ENCODE data around the gene DHRS7B. TPM values are rescaled to one million over a fixed set of nuclear protein-coding genes. Genes with fewer than 3 reads are reported as not detected.

DHRS7B gene
- total and polyA plus RNA-seq, 2 of the 13 experiments (the other 11 are each of a cell fraction or from before 2014, with no cell fraction given): 20.0 to 35.8 TPM

DNA sequence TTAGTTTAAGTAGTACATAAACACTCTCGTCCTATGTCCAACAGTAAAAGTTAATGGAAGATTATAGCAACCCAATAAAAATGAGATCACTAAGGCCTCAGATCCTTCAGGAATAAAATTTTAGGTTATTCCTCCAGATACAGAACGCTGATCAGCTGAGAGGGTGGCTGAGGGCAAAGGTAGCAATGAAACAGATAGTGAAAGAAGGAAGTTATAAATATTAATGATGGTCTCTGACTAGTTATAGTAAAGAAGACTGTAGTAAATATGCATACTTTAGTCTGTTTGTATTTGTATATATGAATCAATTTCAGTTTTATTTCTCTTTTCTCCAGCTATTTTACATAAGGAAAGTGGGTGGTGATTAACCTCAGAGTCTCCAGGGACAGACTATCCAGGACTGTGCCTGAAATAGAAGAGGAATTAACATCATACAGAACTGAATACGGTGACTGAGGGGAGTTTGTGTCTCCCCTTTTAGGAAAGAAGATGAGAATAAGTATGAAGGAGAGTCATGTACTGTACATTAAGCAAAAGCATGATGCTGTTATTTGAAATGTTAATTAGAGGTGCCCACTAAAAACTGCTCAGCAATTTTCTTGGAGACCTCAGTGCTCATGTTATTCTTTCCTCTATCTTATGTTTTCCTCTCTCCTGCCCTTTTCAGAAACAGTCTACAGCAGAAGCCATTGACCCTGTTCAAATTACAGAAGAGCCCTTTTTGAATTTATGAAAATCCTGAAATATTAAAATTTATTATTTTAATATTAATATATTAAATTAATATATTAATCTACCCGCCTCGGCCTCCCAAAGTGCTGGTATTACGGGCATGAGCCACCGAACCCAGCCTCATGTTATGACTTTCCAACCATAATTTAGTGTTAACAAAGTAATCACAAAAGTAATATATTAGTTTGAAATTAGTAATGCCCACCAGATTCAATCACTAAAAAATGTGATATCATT lies 36.5 kb upstream of the DHRS7B start:
- Histone ChIP-seq H3K9ac (ENCODE audit: insufficient read depth, low read depth, low read length) (no peak overlapping the region), H2AFZ (ENCODE audit: low read length) (no peak overlapping the region), H3K36me3 (replicated peaks in 1 of 2; ENCODE audit: control insufficient read depth in 1 of 2, insufficient read depth in 2 of 2, low read length in 2 of 2) (no peaks in the 10 kb centered on the region), H3K4me3 (replicated peaks in 1 of 3; ENCODE audit: insufficient read depth in 1 of 3, low read depth in 2 of 3, low read length in 3 of 3) (no peak overlapping the region), H3K4me1 (ENCODE audit: insufficient read depth, low read length) (peaks cover 15% of the 10 kb centered on the region), H3K4me2 (ENCODE audit: low read depth, low read length) (no peak overlapping the region), H3K9me3 (ENCODE audit: low read length) (no peaks in the 10 kb centered on the region), H4K20me1 (ENCODE audit: insufficient read depth, low read length) (no peaks in the 10 kb centered on the region), H3K27ac (ENCODE audit: extremely low read length, insufficient read depth, low read length) (no peak overlapping the region), H3K79me2 (ENCODE audit: insufficient read depth, low read length) (no peaks in the 10 kb centered on the region), H3K27me3 (ENCODE audit: control insufficient read depth in 1 of 2, insufficient read depth in 2 of 2, low read length in 2 of 2) (no peaks in the 10 kb centered on the region)
- ChIA-PET CTCF (ENCODE audit: low intra/inter-chr PET ratio, low total read pairs) (no interaction called here), POLR2A (no interaction called here)
- ATAC-seq: no peak
- in situ Hi-C loops (cut with HindIII; ENCODE audit: extremely low pct_ligation_motif_present, low pct_unique_long_range_greater_than_20kb) (no loop called here), intact Hi-C loops (cut with micrococcal nuclease; ENCODE audit: unreplicated experiment) (no loop called here)
- no peak for DNase-seq (ENCODE audit: low spot score)
- WGBS (ENCODE audit: low lambda C conversion rate): 50% methylated on average over 7 of the region's 7 CpGs
- no TSS peak for BruUV-seq (replicated peaks)
- no peak for FAIRE-seq
- no peak for TF ChIP-seq ZNF577 (CRISPR knock-in tag; IDR thresholded peaks at IDR 0.05; ENCODE audit: borderline replicate concordance, low read depth)
- no peak for TF ChIP-seq NFKB2 (CRISPR knock-in tag; IDR thresholded peaks at IDR 0.05; ENCODE audit: borderline replicate concordance)
- TF ChIP-seq SIN3A (IDR thresholded peaks at IDR 0.05; ENCODE audit: borderline replicate concordance, low read depth, low read length): no peak
- no peak for TF ChIP-seq PHF8 (CRISPR knock-in tag; IDR thresholded peaks at IDR 0.05)
- no peak for TF ChIP-seq ZNF772 (CRISPR knock-in tag; IDR thresholded peaks at IDR 0.05)
- no peak for TF ChIP-seq ZNF207 (IDR thresholded peaks at IDR 0.05; ENCODE audit: borderline replicate concordance)
- no peak for TF ChIP-seq PAWR (CRISPR knock-in tag; IDR thresholded peaks at IDR 0.05; ENCODE audit: borderline replicate concordance)
- TF ChIP-seq BRD4 (CRISPR knock-in tag; IDR thresholded peaks at IDR 0.05): no peak
- TF ChIP-seq ZKSCAN1 (IDR thresholded peaks at IDR 0.05; ENCODE audit: low read length): no peak
- no peak for TF ChIP-seq HIVEP1 (CRISPR knock-in tag; IDR thresholded peaks at IDR 0.05)
- TF ChIP-seq, protein P1, sequence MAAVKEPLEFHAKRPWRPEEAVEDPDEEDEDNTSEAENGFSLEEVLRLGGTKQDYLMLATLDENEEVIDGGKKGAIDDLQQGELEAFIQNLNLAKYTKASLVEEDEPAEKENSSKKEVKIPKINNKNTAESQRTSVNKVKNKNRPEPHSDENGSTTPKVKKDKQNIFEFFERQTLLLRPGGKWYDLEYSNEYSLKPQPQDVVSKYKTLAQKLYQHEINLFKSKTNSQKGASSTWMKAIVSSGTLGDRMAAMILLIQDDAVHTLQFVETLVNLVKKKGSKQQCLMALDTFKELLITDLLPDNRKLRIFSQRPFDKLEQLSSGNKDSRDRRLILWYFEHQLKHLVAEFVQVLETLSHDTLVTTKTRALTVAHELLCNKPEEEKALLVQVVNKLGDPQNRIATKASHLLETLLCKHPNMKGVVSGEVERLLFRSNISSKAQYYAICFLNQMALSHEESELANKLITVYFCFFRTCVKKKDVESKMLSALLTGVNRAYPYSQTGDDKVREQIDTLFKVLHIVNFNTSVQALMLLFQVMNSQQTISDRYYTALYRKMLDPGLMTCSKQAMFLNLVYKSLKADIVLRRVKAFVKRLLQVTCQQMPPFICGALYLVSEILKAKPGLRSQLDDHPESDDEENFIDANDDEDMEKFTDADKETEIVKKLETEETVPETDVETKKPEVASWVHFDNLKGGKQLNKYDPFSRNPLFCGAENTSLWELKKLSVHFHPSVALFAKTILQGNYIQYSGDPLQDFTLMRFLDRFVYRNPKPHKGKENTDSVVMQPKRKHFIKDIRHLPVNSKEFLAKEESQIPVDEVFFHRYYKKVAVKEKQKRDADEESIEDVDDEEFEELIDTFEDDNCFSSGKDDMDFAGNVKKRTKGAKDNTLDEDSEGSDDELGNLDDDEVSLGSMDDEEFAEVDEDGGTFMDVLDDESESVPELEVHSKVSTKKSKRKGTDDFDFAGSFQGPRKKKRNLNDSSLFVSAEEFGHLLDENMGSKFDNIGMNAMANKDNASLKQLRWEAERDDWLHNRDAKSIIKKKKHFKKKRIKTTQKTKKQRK (IDR thresholded peaks at IDR 0.05; ENCODE audit: low read length): no peak
- TF ChIP-seq, protein P2, sequence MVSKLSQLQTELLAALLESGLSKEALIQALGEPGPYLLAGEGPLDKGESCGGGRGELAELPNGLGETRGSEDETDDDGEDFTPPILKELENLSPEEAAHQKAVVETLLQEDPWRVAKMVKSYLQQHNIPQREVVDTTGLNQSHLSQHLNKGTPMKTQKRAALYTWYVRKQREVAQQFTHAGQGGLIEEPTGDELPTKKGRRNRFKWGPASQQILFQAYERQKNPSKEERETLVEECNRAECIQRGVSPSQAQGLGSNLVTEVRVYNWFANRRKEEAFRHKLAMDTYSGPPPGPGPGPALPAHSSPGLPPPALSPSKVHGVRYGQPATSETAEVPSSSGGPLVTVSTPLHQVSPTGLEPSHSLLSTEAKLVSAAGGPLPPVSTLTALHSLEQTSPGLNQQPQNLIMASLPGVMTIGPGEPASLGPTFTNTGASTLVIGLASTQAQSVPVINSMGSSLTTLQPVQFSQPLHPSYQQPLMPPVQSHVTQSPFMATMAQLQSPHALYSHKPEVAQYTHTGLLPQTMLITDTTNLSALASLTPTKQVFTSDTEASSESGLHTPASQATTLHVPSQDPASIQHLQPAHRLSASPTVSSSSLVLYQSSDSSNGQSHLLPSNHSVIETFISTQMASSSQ (IDR thresholded peaks at IDR 0.05; ENCODE audit: low read depth): no peak
- TF ChIP-seq, protein P2 (CRISPR knock-in tag; IDR thresholded peaks at IDR 0.05; ENCODE audit: borderline replicate concordance): no peak
- TF ChIP-seq NFIB (CRISPR knock-in tag; IDR thresholded peaks at IDR 0.05; ENCODE audit: borderline replicate concordance): no peak
- TF ChIP-seq, protein P3, sequence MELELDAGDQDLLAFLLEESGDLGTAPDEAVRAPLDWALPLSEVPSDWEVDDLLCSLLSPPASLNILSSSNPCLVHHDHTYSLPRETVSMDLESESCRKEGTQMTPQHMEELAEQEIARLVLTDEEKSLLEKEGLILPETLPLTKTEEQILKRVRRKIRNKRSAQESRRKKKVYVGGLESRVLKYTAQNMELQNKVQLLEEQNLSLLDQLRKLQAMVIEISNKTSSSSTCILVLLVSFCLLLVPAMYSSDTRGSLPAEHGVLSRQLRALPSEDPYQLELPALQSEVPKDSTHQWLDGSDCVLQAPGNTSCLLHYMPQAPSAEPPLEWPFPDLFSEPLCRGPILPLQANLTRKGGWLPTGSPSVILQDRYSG (CRISPR knock-in tag; IDR thresholded peaks at IDR 0.05): no peak
- TF ChIP-seq RARA (CRISPR knock-in tag; IDR thresholded peaks at IDR 0.05): no peak
